GM18873 (cell line): Measurements from ENCODE around the gene BCAS3.

ENCODE experiments used
- ATAC-seq: cut with Tn5 transposase; IDR thresholded peaks from one replicate; pipeline ENCODE4 v1.9.1; 2021; ENCODE audit warnings: mild to moderate bottlenecking, moderate library complexity, moderate number of reproducible peaks; ENCODE audit not compliant: unreplicated experiment, low FRiP score

Gene BCAS3

DNA sequence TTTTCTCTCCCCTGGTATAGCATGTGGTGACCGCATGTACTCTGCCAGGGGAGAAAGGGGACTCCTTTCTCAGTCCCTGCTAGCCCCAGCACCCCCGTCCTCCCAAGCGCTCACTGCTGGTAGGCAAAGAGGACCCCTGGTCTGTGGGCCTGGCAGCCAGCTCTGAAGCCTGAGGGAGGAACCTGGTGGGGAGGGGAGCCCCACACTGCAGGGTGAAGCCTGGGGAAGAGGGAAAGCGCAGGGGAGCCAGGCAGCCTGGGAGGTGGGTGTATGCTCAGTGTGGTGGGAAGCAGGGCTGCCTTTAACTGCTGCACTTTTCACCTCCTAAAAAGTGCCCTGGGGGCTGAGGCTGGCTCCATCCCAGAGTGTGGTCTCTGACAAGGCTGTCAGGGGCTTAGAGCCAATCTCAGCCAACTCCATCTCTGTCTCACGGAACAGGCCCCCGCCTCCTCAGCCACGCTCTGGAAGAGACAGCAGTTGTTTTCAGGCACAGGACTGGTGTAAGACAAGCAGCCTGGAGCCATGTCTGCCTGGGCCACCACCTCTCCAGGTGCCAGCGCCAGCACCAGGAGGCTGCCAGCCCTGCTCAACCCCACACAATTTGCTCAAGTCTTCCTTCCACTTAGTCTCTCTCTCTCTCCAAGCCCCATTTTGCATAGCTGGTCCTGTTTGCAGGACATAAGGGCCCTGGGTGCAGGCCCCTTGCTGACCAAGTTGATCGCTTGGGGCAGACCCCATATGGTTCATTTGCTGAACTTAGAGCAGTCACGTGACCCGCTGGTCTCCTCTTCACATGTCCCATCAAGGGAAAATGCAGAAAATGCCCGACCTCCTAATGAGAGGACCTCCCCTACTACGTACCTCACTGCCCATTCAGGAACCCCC is 707.3 kb downstream of the BCAS3 start:
- no peak for ATAC-seq

GRCh38 chr17:61385577-61386236 is 708.1 kb downstream of the BCAS3 start:
- ATAC-seq = no peak

GRCh38 chr17:61386251-61386650 is 708.6 kb downstream of the BCAS3 start:
- no peak for ATAC-seq

- no peak for ATAC-seq
Observed at GRCh38 chr17:61387011-61387410, 709.4 kb downstream of the BCAS3 start.

DNA sequence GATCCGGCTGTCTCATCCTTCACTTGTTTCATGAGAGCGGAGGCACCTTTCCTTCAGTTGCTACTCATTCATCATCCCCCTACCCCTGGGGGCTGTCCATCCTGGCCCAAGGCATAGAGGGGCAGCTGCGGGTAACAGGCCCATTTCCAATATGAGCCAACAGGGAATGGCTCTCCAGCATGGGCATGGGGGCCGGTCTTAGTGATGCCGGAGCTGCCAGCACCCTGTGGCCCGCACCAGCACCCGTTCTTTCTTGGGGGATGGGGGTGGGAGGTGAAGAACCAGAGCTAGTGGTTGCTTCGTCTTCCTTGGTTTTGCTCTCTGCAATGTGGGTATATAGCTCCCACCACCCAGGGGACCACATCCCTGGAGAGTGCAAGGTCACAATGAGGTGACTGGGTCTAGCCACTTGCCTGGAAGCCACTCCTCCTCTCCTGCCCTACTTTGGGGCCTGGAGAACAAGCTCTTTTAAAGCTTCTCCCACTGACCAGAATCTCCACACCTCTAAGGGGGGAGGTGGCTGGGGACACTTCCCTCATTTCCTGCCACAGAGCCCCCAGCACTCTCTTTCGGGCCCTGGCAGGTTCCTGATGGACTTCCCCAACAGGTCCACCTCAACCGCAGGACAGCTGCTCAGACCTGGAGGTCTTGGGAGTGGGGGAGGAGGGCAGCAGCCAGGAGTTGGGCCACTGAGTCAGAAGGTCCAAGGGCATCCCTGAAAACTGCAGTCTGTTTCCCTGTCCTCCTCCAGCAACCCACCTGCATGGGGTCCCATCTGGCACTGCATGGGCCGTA is 710.1 kb downstream of the BCAS3 start:
- no peak for ATAC-seq

DNA sequence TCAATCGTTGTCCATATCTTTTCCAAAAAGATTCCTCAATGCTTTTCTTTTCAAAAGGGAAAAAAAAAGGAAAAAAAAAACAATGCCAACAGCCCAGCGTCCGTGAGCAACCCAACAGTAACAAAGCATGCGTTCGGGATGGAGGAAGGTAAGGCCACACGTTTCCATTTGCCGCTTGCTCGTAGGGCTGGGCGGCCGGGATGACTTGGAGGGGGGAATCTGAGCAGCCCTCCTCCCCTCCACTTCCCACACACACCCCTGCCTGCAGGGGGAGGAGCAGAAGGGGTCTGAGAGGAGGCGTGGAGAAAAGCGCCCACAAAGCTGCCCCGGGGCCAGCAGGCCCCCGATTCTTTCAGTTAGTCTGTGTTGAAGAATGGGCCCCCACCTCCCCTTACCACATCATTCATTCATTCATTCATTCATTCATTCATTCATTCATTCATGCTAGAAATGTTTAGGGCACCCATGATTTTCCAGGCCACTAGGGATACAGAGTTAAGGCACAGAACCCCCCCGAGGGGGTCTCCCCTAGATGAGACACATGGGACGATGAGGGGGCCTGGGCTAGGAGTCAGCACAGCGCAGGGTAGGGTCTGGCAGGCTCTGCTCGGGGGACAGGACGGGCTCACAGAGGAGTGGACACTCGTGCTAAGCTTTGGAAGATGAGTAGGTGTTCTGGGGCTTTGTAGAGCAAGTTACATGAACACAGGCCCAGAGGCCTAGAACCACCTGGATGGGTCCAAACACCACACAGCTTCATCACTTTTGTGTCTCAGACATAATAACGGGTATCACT is 711.1 kb downstream of the BCAS3 start:
- ATAC-seq = no peak

GRCh38 chr17:61389670-61390478 is 712.2 kb downstream of the BCAS3 start:
- ATAC-seq = no peak

- ATAC-seq = no peak
Observed at GRCh38 chr17:61390479-61390791, 712.8 kb downstream of the BCAS3 start.

- ATAC-seq = no peak
Observed at GRCh38 chr17:61391595-61392291, 714.1 kb downstream of the BCAS3 start.

GRCh38 chr17:61392679-61393078 is 715.0 kb downstream of the BCAS3 start:
- no peak for ATAC-seq

- ATAC-seq = no peak
Observed at GRCh38 chr17:61393550-61393903, 715.9 kb downstream of the BCAS3 start.

- no peak for ATAC-seq
Observed at GRCh38 chr17:61393904-61394629, 716.4 kb downstream of the BCAS3 start.

GRCh38 chr17:61394630-61395408 is 717.2 kb downstream of the BCAS3 start:
- ATAC-seq = no peak

- ATAC-seq = no peak
Observed at GRCh38 chr17:61395409-61395982, 717.8 kb downstream of the BCAS3 start.

- no peak for ATAC-seq
Observed at GRCh38 chr17:61395983-61396585, 718.4 kb downstream of the BCAS3 start.

GRCh38 chr17:61396586-61397085 is 719.0 kb downstream of the BCAS3 start:
- no peak for ATAC-seq
